Stimulated activated memory B cell treated with anti-CD40 and anti-IgM and Interleukin-4, amounts not matched to agents 10 μg/mL and 1 μg/mL and 100 μg/mL, for 72 hours (primary cell): ENCODE results near the gene NFIX.
A peak's percentile ranks its signal among the peaks of the same experiment; 100 is the strongest.

Source experiments
- ATAC-seq: fragments of 150-1000 bp; cut with Tn5 transposase; 2 replicates; pipeline ENCODE4 v1.10.0; 2021
- H3K27ac Mint-ChIP-seq: one replicate; pipeline ENCODE4 v1.8.0; 2022; ENCODE audit warnings: mild to moderate bottlenecking, mixed read lengths
- H3K27me3 Mint-ChIP-seq: one replicate; pipeline ENCODE4 v1.8.0; 2022; ENCODE audit warnings: mixed read lengths
- H3K36me3 Mint-ChIP-seq: one replicate; pipeline ENCODE4 v1.8.0; 2022; ENCODE audit warnings: mixed read lengths
- H3K4me1 Mint-ChIP-seq: one replicate; pipeline ENCODE4 v1.8.0; 2022; ENCODE audit warnings: mixed read lengths
- H3K4me3 Mint-ChIP-seq: one replicate; pipeline ENCODE4 v1.8.0; 2022; ENCODE audit warnings: mild to moderate bottlenecking, moderate library complexity, mixed read lengths
- H3K9me3 Mint-ChIP-seq: one replicate; pipeline ENCODE4 v1.8.0; 2022; ENCODE audit warnings: mixed read lengths

Gene NFIX

DNA sequence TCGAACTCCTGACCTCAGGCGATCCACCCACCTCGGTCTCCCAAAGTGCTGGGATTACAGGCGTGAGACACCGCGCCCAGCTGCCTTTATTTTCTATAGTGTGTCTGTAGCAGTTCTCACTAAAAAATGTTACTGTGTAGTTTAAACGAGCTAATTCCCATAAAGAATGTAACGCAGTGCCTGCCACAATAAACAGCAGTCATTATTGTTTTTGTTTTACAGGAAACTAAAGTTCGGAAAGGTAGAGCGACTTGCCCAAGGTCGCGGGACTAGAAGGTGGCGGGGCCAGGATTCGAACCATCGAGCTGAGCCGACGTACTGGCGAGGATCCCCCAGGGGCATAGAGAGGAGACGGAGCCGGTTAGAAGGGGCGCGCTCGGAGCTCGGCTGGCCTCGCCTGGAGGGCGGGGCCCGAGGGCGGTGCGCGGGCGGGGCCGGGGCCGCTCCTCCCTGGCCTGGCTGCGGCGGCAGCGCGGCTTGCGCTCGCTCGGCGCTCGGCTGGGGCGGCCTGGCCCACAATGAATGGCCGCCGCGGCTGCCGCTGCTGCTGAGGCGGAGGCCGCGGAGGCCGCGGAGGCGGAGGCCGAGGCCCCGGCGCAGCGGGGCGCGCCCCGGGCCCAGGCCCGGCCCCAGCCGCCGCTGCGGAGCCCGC lies 122.6 kb downstream of the NFIX start, which contains the start of gene NACC1:
TSS of gene NACC1 (plus strand) at position 493 of the 652 bp plus-strand sequence. CDS start 16,944 bp downstream, outside the sequence.
- peak within 1 kb of the TSS; percentile 97 for H3K4me3 Mint-ChIP-seq
- peak within 1 kb of the TSS; percentile 91 for H3K27ac Mint-ChIP-seq
- no peaks in the 10 kb centered on the region for H3K27me3 Mint-ChIP-seq
- peaks cover 6% of the 10 kb centered on the region for H3K36me3 Mint-ChIP-seq
- H3K4me1 Mint-ChIP-seq: peaks cover 66% of the 10 kb centered on the region
- H3K9me3 Mint-ChIP-seq: no peaks in the 10 kb centered on the region
- ATAC-seq: peak; percentile 87

DNA sequence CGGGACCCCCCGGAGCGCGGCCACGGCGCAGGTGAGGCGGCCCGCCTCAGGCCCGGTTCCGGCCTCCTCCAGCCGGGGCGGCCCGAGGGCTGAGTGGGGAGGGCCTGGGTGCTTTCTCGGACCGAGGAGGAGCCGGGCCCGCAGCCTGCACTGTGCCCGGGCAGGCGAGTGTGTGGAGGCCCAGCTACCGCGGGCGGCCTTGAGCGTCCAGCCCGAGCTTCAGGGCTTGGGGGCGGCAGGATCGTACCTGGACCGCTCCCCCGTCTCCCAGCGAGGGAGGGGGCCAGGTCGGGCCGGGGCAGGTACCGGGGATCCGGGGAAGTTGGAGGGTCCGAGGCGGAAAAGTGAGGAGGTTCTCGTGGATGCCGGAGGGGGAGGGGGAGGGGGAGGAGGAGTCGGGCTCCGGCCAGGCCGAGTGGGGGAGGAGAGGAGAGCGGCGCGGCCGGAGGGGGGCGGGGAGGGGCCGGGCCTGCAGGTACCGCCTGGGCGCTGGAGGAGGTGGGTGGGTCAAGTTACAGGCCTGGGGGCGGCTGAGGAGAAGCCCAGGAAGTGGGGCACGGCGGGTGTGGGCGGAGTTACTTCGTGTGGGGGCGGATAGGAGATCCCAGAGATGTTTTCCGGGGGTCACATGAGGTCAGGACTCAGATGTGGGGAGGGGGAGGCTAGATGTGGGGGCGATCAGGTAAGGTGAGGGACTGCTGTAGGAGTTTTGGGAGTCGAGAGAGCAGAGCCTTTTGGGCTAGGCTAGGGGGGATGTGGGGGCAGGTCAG lies 123.3 kb downstream of the NFIX start:
- peak; percentile 28 for ATAC-seq

DNA sequence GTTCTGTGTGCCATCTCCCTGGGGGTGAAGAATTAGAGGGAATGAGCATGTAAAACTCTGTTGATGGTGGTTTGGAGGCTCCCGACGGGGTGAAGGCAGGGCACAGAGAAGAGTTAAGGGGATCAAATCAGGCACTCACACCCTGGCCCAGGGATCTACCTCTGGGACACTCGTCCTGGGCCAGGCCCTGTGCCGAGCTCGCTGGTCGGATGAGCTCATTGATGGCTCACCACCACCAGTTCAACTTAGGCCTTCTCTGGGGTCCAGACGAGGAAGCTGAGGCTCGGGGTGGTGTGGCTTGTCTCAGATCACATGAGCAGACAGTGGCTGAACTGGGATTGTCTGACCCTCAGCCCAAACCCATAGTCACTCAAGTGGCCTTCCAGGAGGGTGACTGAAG lies 124.4 kb downstream of the NFIX start:
- Mint-ChIP-seq H3K27me3 (no peaks in the 10 kb centered on the region), H3K4me3 (peak overlapping the region; percentile 83), H3K4me1 (peaks cover 74% of the 10 kb centered on the region), H3K27ac (peak overlapping the region; percentile 80), H3K36me3 (peaks cover 10% of the 10 kb centered on the region), H3K9me3 (no peaks in the 10 kb centered on the region)
- no peak for ATAC-seq

More for the DNA sequence above, 123.3 kb downstream of the NFIX start:
- no peaks in the 10 kb centered on the region for H3K9me3 Mint-ChIP-seq
- H3K36me3 Mint-ChIP-seq: peaks cover 6% of the 10 kb centered on the region
- peaks cover 73% of the 10 kb centered on the region for H3K4me1 Mint-ChIP-seq
- H3K4me3 Mint-ChIP-seq: peak overlapping the region; percentile 83
- H3K27me3 Mint-ChIP-seq: no peaks in the 10 kb centered on the region
- peak overlapping the region; percentile 80 for H3K27ac Mint-ChIP-seq

DNA sequence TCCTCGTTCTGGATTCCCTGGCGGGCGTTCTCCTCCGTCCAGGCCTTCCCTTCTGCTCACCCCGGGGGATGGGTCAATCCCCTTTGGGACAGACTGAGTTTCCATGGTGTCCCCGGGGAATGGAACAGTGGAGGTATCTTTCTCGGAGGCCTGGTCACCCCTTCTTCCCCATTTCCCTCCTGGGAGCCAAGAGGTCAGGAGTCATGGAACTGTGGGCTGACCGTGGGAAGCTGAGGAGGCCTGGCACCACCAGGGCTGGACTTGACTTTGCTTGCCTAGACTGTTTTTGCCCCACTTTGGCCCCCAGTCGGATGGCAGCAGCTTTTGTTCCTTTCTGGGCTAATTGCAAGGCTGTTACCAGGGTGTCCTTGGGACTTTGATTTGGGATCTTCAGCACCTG lies 124.8 kb downstream of the NFIX start:
- peaks cover 74% of the 10 kb centered on the region for H3K4me1 Mint-ChIP-seq
- no peaks in the 10 kb centered on the region for H3K9me3 Mint-ChIP-seq
- no peaks in the 10 kb centered on the region for H3K27me3 Mint-ChIP-seq
- no peak for ATAC-seq
- peak overlapping the region; percentile 84 for H3K27ac Mint-ChIP-seq
- peak overlapping the region; percentile 83 for H3K4me3 Mint-ChIP-seq
- peaks cover 10% of the 10 kb centered on the region for H3K36me3 Mint-ChIP-seq

DNA sequence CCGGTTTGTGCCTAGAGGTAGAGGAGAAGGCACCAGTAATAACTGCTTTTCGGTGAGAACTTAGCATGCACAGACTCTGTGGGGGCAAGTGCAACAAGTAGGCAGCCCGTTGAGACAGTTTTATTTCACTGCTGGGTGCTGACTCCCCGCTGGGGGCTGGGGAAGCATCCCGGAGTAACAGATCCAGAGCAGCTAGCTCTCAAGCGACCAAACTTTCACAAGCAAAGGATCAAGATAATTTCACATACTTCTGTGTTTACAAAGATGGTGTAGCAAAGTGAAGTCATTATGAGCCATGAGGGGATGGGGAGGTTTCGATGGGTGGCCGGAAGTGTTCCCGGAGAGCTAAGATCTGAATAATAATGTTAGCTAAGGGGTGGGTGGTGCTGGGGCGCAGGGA lies 125.5 kb downstream of the NFIX start:
- Mint-ChIP-seq H3K36me3 (peaks cover 5% of the 10 kb centered on the region), H3K4me1 (peaks cover 67% of the 10 kb centered on the region), H3K4me3 (peak overlapping the region; percentile 45), H3K9me3 (no peaks in the 10 kb centered on the region), H3K27ac (peak overlapping the region; percentile 84), H3K27me3 (no peaks in the 10 kb centered on the region)
- ATAC-seq: no peak

DNA sequence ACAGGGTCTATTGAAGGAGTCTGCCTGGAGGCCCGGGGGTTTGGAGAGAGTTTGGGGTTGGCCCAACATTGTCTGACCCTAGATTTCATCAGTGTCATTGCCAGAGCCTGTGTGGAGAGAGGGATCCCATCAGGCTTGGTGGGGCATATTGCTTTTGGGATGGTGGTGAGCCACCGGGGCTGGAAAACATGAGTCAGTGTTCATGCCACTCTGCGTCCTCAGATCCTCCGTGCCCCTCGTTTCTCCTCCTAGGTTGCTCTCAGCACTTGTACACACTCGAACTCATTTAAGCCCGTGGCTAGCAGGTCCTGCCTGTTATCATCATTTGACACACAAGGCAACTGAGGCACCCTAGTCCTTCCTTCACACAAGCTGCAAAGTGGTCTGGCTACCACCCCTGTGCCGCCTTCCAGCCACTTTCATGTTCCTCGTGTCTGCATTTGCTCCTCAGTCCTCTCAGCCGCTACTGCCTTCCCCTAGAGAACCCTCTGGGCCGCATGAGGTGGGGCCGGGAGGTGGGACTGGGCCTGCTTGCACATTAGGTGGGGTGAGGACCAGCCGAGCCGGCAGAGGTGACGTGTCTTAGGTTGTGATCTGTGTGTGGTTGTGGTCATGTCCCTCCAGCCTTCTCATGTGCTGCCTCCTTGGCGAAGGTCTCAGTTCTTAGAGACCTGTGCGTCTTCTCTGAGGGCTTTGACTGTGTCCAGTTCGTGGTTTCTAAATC lies 126.4 kb downstream of the NFIX start:
- H3K4me1 Mint-ChIP-seq: peaks cover 67% of the 10 kb centered on the region
- H3K4me3 Mint-ChIP-seq: peak overlapping the region; percentile 44
- H3K27me3 Mint-ChIP-seq: no peaks in the 10 kb centered on the region
- H3K36me3 Mint-ChIP-seq: peaks cover 5% of the 10 kb centered on the region
- peak overlapping the region; percentile 84 for H3K27ac Mint-ChIP-seq
- no peaks in the 10 kb centered on the region for H3K9me3 Mint-ChIP-seq
- peak; percentile 32 for ATAC-seq

DNA sequence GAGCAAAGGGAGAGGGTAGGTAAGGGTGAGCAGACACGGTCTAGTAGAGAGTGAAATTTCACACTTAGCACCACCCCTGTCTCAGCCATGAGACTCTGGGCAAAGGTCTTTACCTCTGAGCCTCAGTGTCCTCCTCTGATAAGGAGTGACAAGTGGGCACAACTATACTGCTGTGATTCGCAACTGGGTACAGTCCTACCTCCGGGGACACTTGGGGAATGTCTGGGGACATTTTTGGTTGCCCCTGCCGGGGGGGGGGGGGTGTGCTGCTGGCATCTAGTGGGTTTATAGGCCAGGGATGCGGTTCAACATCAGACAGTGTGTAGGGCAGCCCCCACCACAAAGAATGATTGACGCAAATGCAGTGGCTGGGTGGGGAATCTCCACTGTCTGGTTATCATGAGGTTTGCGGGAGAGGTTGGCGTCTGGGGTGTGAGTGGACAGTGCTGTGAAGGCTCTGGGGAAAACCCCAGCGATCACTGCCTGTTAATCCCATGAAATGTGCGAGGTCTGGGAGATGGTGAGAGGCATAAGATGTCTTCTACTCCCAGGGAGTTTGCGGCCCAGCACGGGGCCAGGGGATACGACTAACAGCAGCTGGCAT lies 127.1 kb downstream of the NFIX start:
- peak; percentile 28 for ATAC-seq
- no peaks in the 10 kb centered on the region for H3K9me3 Mint-ChIP-seq
- peak overlapping the region; percentile 44 for H3K4me3 Mint-ChIP-seq
- H3K36me3 Mint-ChIP-seq: peaks cover 5% of the 10 kb centered on the region
- peaks cover 65% of the 10 kb centered on the region for H3K4me1 Mint-ChIP-seq
- peak overlapping the region; percentile 84 for H3K27ac Mint-ChIP-seq
- H3K27me3 Mint-ChIP-seq: no peaks in the 10 kb centered on the region

DNA sequence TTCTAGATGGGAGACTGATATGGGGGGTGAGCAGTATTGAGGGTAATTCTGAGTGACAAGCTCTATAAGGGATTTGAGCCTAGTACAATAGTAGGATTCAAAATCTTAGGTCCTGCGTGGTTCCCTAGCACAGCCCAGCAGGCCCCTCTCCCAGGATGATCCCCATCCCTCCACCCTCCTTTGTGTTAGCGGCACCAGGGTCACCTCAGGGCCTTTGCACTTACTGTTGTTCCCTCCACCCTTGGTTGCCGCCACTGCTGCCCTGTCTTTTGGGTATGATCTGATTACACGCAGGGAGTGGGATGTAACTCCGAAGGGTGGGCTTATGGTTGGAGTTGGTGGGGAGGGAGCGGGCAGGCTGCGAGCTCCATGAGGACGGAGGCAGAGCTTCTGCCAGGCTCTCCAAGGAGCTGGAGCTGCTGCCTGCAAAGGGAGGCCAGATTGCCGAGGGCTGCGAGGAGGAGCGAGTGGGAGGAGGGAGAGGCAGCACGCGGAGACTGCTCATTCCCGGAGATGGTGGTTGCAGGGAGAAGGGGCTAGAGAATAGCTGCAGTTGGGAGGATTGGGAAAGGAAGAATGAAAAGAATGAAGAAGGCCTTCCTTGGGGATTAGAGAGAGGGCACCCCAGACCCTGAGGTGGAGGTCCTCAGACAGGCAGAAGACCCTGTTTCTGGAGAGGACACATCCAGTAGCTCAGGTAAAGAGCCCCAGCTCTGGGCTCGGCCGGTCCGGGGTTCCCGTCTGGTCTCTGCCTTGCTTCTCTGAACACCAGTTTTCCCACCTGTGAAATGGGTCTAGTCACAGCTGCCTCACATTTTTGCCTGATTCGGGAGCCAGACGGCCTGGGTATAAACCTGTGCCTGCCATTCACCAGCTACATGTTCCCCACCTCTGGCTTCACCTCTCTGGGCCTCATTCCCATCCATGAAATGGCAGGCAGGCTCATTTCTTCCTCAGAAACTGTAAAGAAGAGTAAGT lies 128.0 kb downstream of the NFIX start:
- no peaks in the 10 kb centered on the region for H3K27me3 Mint-ChIP-seq
- peaks cover 9% of the 10 kb centered on the region for H3K36me3 Mint-ChIP-seq
- no peaks in the 10 kb centered on the region for H3K9me3 Mint-ChIP-seq
- peaks cover 68% of the 10 kb centered on the region for H3K4me1 Mint-ChIP-seq
- H3K27ac Mint-ChIP-seq: peak overlapping the region; percentile 84
- no peak overlapping the region for H3K4me3 Mint-ChIP-seq
- ATAC-seq: no peak

DNA sequence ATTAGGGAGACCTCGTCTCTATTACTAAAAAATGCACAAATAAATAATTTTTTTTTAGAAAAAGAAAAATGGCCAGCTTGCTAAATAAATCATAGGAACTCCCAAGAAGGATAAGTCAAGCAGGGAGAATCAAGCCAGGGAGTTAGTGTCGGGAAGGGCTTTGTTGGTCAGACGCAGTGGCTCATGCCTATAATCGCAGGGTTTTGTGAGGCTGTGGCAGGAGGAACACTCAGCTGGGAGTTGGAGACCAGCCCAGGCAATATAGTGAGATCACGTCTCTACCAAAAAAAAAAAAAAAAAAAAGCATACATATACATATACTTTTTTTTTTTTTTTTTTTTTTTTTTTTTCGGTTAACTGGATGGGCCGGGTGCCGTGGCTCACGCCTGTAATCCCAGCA lies 131.8 kb downstream of the NFIX start:
- H3K36me3 Mint-ChIP-seq: peaks cover 9% of the 10 kb centered on the region
- H3K4me1 Mint-ChIP-seq: peaks cover 52% of the 10 kb centered on the region
- H3K9me3 Mint-ChIP-seq: no peaks in the 10 kb centered on the region
- no peaks in the 10 kb centered on the region for H3K27me3 Mint-ChIP-seq
- ATAC-seq: no peak
- H3K27ac Mint-ChIP-seq: peak overlapping the region; percentile 57
- no peak overlapping the region for H3K4me3 Mint-ChIP-seq

DNA sequence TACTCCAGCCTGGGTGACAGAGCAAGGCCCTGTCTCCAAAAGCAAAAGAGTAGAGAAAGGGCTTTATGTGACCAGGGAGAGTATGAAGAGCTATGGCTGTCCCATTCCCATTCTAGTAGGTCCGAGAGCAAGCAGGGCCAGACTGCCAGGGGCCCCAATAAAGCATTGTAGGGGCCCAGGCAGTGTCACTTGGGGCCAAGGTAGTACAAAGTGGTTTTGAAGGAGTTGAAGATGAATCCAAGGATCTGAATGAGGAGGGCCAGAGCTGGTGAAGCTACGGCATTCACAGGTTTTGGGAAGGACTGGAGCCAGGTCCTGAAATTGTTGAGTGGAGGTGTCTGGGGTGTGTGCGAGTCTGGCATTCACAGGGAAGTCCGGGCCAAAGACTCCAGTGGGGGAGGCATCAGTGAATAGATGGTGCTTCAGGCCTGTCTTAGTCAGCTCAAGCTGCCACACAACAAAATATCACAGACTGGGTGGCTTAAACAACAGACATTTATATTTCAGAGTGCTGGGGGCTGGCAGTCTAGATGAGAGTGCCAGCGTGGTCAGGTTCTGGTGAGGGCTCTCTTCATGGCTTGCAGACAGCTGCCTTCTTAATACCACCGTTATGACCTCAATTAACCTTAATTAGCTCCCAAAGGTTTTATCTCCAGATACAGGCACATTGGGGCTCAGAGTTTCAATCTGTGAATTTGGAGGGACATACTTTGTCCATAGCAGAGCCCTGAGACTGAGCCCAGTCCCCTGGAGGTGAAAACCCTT lies 132.7 kb downstream of the NFIX start:
- Mint-ChIP-seq H3K27me3 (no peaks in the 10 kb centered on the region), H3K4me1 (peaks cover 50% of the 10 kb centered on the region), H3K4me3 (no peak overlapping the region), H3K27ac (peak overlapping the region; percentile 57), H3K36me3 (peaks cover 9% of the 10 kb centered on the region), H3K9me3 (no peaks in the 10 kb centered on the region)
- no peak for ATAC-seq

DNA sequence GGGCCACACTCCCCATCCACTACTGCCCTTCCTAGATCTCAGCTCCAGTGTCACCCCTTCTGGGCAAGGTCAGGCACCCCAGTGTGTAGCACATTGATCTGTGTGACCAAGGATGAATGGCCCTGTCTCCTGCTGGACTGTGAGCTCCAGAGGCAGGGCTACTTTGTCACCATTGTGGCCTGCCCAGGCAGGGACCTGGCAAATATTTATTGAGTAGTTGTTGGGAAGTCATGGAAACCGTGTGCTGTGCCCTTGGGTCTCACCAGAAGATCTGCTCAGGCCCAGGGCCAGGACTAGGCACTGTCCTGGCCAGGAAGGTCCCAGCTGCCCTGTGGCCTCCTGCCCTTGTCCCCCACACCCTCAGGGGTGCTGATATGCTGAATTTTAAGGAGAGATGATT lies 133.3 kb downstream of the NFIX start:
- Mint-ChIP-seq H3K4me1 (peaks cover 46% of the 10 kb centered on the region), H3K36me3 (peaks cover 8% of the 10 kb centered on the region), H3K27ac (peak overlapping the region; percentile 57), H3K9me3 (no peaks in the 10 kb centered on the region), H3K4me3 (no peak overlapping the region), H3K27me3 (no peaks in the 10 kb centered on the region)
- ATAC-seq: no peak

DNA sequence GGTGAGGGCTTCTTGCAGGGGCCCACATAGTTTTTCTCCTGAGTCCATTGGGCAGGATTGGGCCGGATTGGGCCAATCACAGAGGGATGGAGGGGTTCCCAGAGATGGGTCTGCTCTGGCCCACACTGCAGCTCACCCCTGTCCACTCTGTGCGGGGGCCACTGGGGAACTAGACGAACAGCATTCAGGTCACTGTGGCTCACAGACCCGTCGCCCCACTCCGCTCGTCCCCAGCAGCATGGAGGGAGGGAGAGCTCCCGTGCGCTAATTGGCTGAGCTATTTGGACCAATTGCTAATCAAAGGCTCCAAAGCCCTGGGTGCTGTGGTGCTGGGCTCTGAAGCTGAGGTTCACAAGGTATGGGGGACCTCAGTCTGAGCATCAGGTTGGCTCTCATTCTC lies 134.1 kb downstream of the NFIX start:
- Mint-ChIP-seq H3K27me3 (no peaks in the 10 kb centered on the region), H3K4me1 (peaks cover 45% of the 10 kb centered on the region), H3K9me3 (no peaks in the 10 kb centered on the region), H3K27ac (no peak overlapping the region), H3K4me3 (no peak overlapping the region), H3K36me3 (peaks cover 4% of the 10 kb centered on the region)
- ATAC-seq: peak; percentile 8

DNA sequence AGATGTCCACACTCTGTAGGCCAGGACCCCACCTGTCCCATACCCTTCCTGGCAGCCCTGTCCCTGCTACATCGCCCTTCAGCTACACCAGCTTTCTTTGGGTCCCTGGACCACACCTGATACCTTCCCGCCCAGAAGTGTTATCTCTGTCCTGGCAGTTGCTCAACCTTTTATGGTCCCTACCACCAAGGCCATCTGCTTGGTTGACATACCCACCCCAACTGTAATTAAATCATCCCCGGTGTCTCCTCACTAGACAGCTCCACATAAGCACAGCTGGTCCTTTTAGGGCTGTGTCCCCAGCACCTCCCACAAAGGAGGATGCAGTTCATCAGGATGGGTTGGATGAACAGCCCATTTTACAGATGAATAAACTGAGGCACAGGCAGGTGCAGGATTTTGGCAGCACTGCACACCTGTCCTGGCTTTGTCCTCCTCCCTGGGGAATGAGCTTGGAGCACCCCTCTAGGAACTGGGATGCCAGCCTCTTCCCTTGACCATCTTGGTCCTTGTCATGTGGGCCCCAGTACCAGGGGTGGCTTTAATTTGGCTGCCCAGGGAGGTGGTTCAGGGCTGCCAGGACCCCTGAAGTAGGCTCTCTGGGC lies 135.7 kb downstream of the NFIX start:
- H3K4me1 Mint-ChIP-seq: peaks cover 45% of the 10 kb centered on the region
- H3K4me3 Mint-ChIP-seq: no peak overlapping the region
- peaks cover 4% of the 10 kb centered on the region for H3K36me3 Mint-ChIP-seq
- H3K27ac Mint-ChIP-seq: peak overlapping the region; percentile 2
- no peaks in the 10 kb centered on the region for H3K27me3 Mint-ChIP-seq
- ATAC-seq: no peak
- H3K9me3 Mint-ChIP-seq: no peaks in the 10 kb centered on the region
